DND-41 (cell line): ENCODE data around the gene MGST2.
"Not testable (repeated sequence)": the region's sequence is repeated elsewhere in the genome, so short reads cannot be mapped to it uniquely, and the experiment has no call there.

ENCODE experiments used
- EZH2 ChIP-seq: IDR thresholded peaks from 3 replicates; pipeline ENCODE4 v1.6.1; 2012; ENCODE audit warnings: borderline replicate concordance, low read depth, mild to moderate bottlenecking, moderate library complexity, low read length, inconsistent platforms; ENCODE audit not compliant: severe bottlenecking
- TF ChIP-seq, protein P1 (sequence below): IDR thresholded peaks from 2 replicates; pipeline ENCODE4 v1.5.1; 2012; ENCODE audit warnings: borderline replicate concordance, low read length, moderate library complexity, mild to moderate bottlenecking; ENCODE audit not compliant: poor library complexity, severe bottlenecking; ENCODE audit errors: extremely low read depth

DNA sequence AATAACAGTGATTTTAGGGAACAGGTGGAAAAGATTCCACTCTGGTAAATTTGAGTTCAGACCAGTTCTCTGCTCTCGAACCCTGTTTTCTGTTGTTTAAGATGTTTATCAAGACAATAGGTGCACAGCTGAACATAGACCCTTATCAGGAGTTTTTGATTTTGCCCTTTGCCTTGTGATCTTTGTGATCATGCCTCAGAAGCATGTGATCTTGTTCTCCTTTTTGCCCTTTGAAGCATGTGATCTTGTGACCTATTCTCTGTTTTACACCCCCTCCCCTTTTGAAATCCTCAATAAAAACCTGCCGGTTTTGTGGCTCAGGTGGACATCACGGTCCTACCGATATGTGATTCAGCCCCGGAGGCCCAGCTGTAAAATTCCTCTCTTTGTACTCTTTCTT is 32.9 kb upstream of the MGST2 start:
- not testable (repeated sequence) for TF ChIP-seq EZH2
- TF ChIP-seq, protein P1, sequence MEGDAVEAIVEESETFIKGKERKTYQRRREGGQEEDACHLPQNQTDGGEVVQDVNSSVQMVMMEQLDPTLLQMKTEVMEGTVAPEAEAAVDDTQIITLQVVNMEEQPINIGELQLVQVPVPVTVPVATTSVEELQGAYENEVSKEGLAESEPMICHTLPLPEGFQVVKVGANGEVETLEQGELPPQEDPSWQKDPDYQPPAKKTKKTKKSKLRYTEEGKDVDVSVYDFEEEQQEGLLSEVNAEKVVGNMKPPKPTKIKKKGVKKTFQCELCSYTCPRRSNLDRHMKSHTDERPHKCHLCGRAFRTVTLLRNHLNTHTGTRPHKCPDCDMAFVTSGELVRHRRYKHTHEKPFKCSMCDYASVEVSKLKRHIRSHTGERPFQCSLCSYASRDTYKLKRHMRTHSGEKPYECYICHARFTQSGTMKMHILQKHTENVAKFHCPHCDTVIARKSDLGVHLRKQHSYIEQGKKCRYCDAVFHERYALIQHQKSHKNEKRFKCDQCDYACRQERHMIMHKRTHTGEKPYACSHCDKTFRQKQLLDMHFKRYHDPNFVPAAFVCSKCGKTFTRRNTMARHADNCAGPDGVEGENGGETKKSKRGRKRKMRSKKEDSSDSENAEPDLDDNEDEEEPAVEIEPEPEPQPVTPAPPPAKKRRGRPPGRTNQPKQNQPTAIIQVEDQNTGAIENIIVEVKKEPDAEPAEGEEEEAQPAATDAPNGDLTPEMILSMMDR: not testable (repeated sequence)
